Sigmoid colon (tissue), 3 donors: ENCODE measurements around the gene MS4A4E.

Experiments
- CTCF ChIP-seq, 4 experiments: fragments of 450-650 bp in 3 of 4; fragments of 200-600 bp in 1 of 4; IDR thresholded peaks; one replicate each; pipeline ENCODE4 v1.5.1; 2016 to 2019; ENCODE audit warnings: antibody characterized with exemption in 4 of 4, mild to moderate bottlenecking in 3 of 4, moderate library complexity in 2 of 4
- POLR2A ChIP-seq, 2 donors: fragments of 450-650 bp; IDR thresholded peaks; one replicate each; pipeline ENCODE4 v1.6.1; 2016; ENCODE audit warnings: antibody characterized with exemption in 2 of 2, mild to moderate bottlenecking in 2 of 2, moderate library complexity in 2 of 2

GRCh38 chr11:60242740-60243239, at the start of gene MS4A4E:
- no peak for TF ChIP-seq CTCF (IDR thresholded peaks at IDR 0.05)
- TF ChIP-seq POLR2A (IDR thresholded peaks at IDR 0.05), result no peak
